GM10847 (cell line): ENCODE data around the gene NCF2.

ENCODE experiments used
- POLR2A ChIP-seq: IDR thresholded peaks from 2 replicates; pipeline ENCODE4 v1.6.1; 2011; ENCODE audit not compliant: insufficient read length; ENCODE audit errors: extremely low read depth

The NCF2 gene

GRCh38 chr1:183590244-183591191 lies at the start of gene NCF2:
Gene NCF2 (minus strand): TSS chr1:183590459. CDS start chr1:183590329, 130 bp downstream.
- TF ChIP-seq POLR2A: peak; percentile 13

GRCh38 chr1:183638649-183639387 lies 48.6 kb upstream of the NCF2 start:
- TF ChIP-seq POLR2A: no peak

- TF ChIP-seq POLR2A: no peak
Measured at GRCh38 chr1:183636783-183637182, 46.5 kb upstream of the NCF2 start.

- TF ChIP-seq POLR2A: no peak
Measured at GRCh38 chr1:183636334-183636682, 46.0 kb upstream of the NCF2 start.

- TF ChIP-seq POLR2A: peak; percentile 87
Measured at GRCh38 chr1:183635606-183636333, 45.5 kb upstream of the NCF2 start, which contains the start of gene ARPC5. Gene ARPC5 (minus strand): TSS chr1:183635783. CDS start chr1:183635659, 124 bp downstream.

GRCh38 chr1:183635099-183635605 lies 44.9 kb upstream of the NCF2 start:
- no peak for TF ChIP-seq POLR2A

GRCh38 chr1:183634429-183635065 lies 44.3 kb upstream of the NCF2 start:
- TF ChIP-seq POLR2A: no peak

- TF ChIP-seq POLR2A: no peak
Measured at GRCh38 chr1:183633676-183634343, 43.6 kb upstream of the NCF2 start.

GRCh38 chr1:183632964-183633363 lies 42.7 kb upstream of the NCF2 start:
- no peak for TF ChIP-seq POLR2A

GRCh38 chr1:183632114-183632513 lies 41.9 kb upstream of the NCF2 start:
- no peak for TF ChIP-seq POLR2A

- TF ChIP-seq POLR2A: no peak
Measured at GRCh38 chr1:183630748-183631147, 40.5 kb upstream of the NCF2 start.

GRCh38 chr1:183628537-183628936 lies 38.3 kb upstream of the NCF2 start:
- no peak for TF ChIP-seq POLR2A

GRCh38 chr1:183622884-183623785 lies 32.9 kb upstream of the NCF2 start:
- no peak for TF ChIP-seq POLR2A
